ENCODE measurements around the gene PPP1R14D. TPM values are rescaled to one million over a fixed set of nuclear protein-coding genes. Genes with fewer than 3 reads are reported as not detected.

PPP1R14D gene
- total RNA-seq, 4 donors from 2014 or later: not detected

DNA sequence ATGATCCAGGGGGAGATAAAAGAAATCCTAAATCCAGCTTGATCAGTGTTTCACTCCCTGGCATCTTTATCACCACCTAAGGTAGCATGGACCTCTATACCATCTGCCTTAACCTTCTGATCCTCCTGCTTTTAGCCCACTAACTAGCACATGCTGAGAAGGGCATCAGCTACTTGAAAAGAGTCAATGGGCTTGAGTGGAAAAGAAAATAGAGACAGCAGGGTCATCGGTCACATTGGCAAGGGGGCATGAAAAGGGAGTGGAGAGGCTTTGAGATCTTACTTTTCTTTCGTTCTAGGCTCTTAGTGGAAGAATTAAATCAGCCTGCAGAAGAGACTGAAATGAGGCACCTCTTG lies 21.9 kb downstream of the PPP1R14D start:
- TF ChIP-seq POLR2A (IDR thresholded peaks at IDR 0.05) (no peak), EP300 (IDR thresholded peaks at IDR 0.05) (no peak)
- TF ChIP-seq, protein P1, sequence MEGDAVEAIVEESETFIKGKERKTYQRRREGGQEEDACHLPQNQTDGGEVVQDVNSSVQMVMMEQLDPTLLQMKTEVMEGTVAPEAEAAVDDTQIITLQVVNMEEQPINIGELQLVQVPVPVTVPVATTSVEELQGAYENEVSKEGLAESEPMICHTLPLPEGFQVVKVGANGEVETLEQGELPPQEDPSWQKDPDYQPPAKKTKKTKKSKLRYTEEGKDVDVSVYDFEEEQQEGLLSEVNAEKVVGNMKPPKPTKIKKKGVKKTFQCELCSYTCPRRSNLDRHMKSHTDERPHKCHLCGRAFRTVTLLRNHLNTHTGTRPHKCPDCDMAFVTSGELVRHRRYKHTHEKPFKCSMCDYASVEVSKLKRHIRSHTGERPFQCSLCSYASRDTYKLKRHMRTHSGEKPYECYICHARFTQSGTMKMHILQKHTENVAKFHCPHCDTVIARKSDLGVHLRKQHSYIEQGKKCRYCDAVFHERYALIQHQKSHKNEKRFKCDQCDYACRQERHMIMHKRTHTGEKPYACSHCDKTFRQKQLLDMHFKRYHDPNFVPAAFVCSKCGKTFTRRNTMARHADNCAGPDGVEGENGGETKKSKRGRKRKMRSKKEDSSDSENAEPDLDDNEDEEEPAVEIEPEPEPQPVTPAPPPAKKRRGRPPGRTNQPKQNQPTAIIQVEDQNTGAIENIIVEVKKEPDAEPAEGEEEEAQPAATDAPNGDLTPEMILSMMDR (IDR thresholded peaks at IDR 0.05): no peak
- H3K4me1 ChIP-seq: peaks cover 0 to 36% (median 14%) of the 10 kb centered on the region in 4 donors
- 2% methylated on average over 2 of the region's 2 CpGs for WGBS, 2 donors
- peak overlapping the region; percentile 67 to 98 (median 93) for H3K4me3 ChIP-seq
- no peaks in the 10 kb centered on the region for H3K27me3 ChIP-seq
- peak overlapping the region; percentile 89 to 99 (median 94) for H3K27ac ChIP-seq
- H3K36me3 ChIP-seq: peaks cover 0 to 40% (median 5%) of the 10 kb centered on the region in 3 donors
- no peak for DNase-seq (ENCODE audit: low spot score in 2 of 2)
- H3K9me3 ChIP-seq: no peaks in the 10 kb centered on the region

DNA sequence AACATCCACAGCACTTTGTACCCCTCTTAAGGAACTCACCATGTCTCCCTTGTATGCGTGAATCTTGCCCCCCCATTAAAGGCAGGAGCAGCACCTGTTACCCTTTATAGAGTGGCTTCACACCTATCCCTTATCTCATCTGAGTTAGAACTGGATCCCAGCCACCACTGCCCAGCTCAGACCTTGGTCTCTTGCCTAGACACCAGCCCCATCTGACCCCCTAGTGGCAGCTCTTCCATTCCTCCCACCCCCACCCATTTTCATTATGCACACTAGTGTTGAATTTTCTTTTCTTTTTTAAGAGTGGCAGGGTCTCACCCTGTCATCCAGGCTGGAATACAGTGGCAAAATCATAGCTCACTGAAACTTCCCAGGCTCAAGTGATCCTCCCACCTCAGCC lies 24.8 kb downstream of the PPP1R14D start:
- Histone ChIP-seq H3K4me3 (no peak overlapping the region), H3K4me1 (peaks cover 0 to 33% (median 13%) of the 10 kb centered on the region in 4 donors), H3K36me3 (peaks cover 0 to 22% (median 0%) of the 10 kb centered on the region in 3 donors), H3K9me3 (no peaks in the 10 kb centered on the region), H3K27me3 (no peaks in the 10 kb centered on the region), H3K27ac (no peak overlapping the region)
- no peak for TF ChIP-seq POLR2A (IDR thresholded peaks at IDR 0.05)
- TF ChIP-seq, protein P1 (IDR thresholded peaks at IDR 0.05): no peak
- TF ChIP-seq EP300 (IDR thresholded peaks at IDR 0.05): no peak
- no peak for DNase-seq (ENCODE audit: low spot score in 2 of 2)
- WGBS, 2 donors: 91 to 95% methylated on average over 1 of the region's 1 CpG

DNA sequence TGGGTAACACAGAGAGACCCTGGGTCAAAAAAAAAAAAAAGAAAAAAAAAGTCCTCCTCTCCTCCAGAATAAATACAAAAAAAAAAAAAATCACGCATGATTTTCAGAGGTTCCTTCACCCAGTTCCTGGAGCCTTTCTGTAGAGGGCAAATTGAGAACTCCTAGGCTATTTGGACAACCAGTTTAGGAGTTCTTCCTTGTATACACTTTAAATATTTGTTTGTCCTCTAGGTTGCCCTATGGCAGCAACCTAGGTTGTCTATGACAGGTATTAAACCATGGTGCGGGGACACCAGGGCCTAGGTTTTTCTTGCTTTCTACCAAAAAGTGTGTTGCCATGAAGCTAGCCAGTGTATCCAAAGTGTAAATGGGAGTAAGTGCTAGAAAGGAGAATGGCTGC lies 25.4 kb downstream of the PPP1R14D start:
- WGBS, 2 donors: 88 to 92% methylated on average over 2 of the region's 2 CpGs
- no peak for TF ChIP-seq EP300 (IDR thresholded peaks at IDR 0.05)
- TF ChIP-seq, protein P1 (IDR thresholded peaks at IDR 0.05): no peak
- TF ChIP-seq POLR2A (IDR thresholded peaks at IDR 0.05): no peak
- peaks cover 0 to 27% (median 10%) of the 10 kb centered on the region in 4 donors for H3K4me1 ChIP-seq
- no peaks in the 10 kb centered on the region for H3K27me3 ChIP-seq
- no peaks in the 10 kb centered on the region for H3K9me3 ChIP-seq
- no peak overlapping the region for H3K4me3 ChIP-seq
- no peak for DNase-seq (ENCODE audit: low spot score in 2 of 2)
- no peak overlapping the region for H3K27ac ChIP-seq
- peaks cover 0 to 22% (median 0%) of the 10 kb centered on the region in 3 donors for H3K36me3 ChIP-seq

DNA sequence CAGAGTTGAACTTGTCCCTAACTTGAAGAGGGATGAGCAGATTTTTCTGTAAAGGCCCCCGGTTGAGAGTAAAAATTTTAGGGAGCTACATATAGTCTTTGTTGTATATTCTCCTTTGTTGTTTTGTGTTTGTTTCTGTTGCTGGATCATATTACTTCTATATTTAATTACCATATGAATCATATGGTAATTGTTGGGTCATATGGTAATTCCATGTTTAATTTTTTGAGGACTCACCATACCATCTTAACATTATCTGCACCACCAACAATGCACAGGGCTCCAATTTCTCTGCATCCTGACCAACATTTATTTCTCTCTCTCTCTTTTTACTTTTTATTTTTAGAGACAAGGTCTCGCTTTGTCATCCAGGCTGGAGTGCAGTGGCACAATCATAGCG lies 29.0 kb downstream of the PPP1R14D start:
- no peaks in the 10 kb centered on the region for H3K27me3 ChIP-seq
- DNase-seq (ENCODE audit: low spot score in 2 of 2): no peak
- WGBS, 2 donors: 87 to 92% methylated on average over 3 of the region's 3 CpGs
- peaks cover 0 to 15% (median 0%) of the 10 kb centered on the region in 4 donors for H3K4me1 ChIP-seq
- peaks cover 0 to 22% (median 0%) of the 10 kb centered on the region in 3 donors for H3K36me3 ChIP-seq
- H3K9me3 ChIP-seq: no peaks in the 10 kb centered on the region
- no peak overlapping the region for H3K27ac ChIP-seq
- TF ChIP-seq EP300 (IDR thresholded peaks at IDR 0.05) (no peak), POLR2A (IDR thresholded peaks at IDR 0.05) (no peak)
- TF ChIP-seq, protein P1 (IDR thresholded peaks at IDR 0.05): no peak
- H3K4me3 ChIP-seq: no peak overlapping the region

DNA sequence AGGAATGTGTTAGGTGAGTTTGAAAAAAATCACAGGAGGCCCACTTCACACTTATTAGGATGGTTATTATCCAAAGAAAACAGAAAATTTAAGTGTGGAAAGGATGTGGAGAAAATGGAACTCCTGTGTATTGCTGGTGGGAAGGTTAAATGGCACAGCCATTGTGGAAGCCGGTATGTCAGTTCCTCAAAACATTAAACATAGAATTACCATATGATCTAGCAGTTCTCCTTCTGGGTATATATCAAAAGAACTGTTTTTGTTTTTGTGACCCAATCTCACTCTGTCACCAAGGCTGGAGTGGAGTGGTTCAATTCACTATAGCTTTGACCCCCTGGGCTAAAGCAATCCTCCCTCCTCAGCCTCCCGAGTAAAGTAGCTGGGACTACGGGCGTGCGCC lies 32.0 kb downstream of the PPP1R14D start:
- no peak overlapping the region for H3K4me3 ChIP-seq
- no peaks in the 10 kb centered on the region for H3K9me3 ChIP-seq
- peaks cover 0 to 17% (median 0%) of the 10 kb centered on the region in 4 donors for H3K4me1 ChIP-seq
- H3K27ac ChIP-seq: no peak overlapping the region
- TF ChIP-seq, protein P1 (IDR thresholded peaks at IDR 0.05): no peak
- TF ChIP-seq EP300 (IDR thresholded peaks at IDR 0.05) (no peak), POLR2A (IDR thresholded peaks at IDR 0.05) (no peak)
- no peak for DNase-seq (ENCODE audit: low spot score in 2 of 2)
- H3K27me3 ChIP-seq: no peaks in the 10 kb centered on the region
- H3K36me3 ChIP-seq: peaks cover 0 to 16% (median 0%) of the 10 kb centered on the region in 3 donors
- 86 to 90% methylated on average over 5 of the region's 5 CpGs for WGBS, 2 donors
